ENCODE measurements around the gene ADARB1. TPM values are rescaled to one million over a fixed set of nuclear protein-coding genes. Genes with fewer than 3 reads are reported as not detected.

The ADARB1 gene
- total RNA-seq, 1 experiment from 2014 or later = 12.1 TPM

- DNase-seq = no peak
- CTCF ChIA-PET = no interaction called here
- H3K79me2 ChIP-seq (ENCODE audit: low read depth) = no peaks in the 10 kb centered on the region
These were observed 83.6 kb downstream of the ADARB1 start for GRCh38 chr21:45157932-45158331.

GRCh38 chr21:45158491-45159423 lies 84.4 kb downstream of the ADARB1 start:
- Histone ChIP-seq H3K4me1 (replicated peaks; ENCODE audit: insufficient read depth) (no peaks in the 10 kb centered on the region), H3K27ac (no peak overlapping the region), H3K27me3 (ENCODE audit: insufficient read depth, low read depth) (no peaks in the 10 kb centered on the region), H3K9me3 (ENCODE audit: insufficient read depth, low read depth) (no peaks in the 10 kb centered on the region), H3K36me3 (ENCODE audit: low read depth) (no peaks in the 10 kb centered on the region), H4K20me1 (ENCODE audit: insufficient read depth) (no peaks in the 10 kb centered on the region), H3K4me2 (no peak overlapping the region), H3K79me2 (ENCODE audit: low read depth) (no peaks in the 10 kb centered on the region), H3F3A (ENCODE audit: insufficient read depth, low read depth) (no peaks in the 10 kb centered on the region), H3K9me2 (ENCODE audit: insufficient read depth) (no peaks in the 10 kb centered on the region), H2AFZ (no peak overlapping the region), H3K4me3 (no peak overlapping the region)
- no peak for TF ChIP-seq EZH2 (IDR thresholded peaks at IDR 0.05; ENCODE audit: low read depth)
- no peak for TF ChIP-seq CTCF (conservative IDR thresholded peaks at IDR 0.05)
- POLR2A ChIA-PET (ENCODE audit: unreplicated experiment) = interaction anchor here (0.6 kb wide), 1 partner anchor 508 kb away, joined by 5 read pairs; no protein-coding TSS in a partner anchor
- CTCF ChIA-PET = no interaction called here
- DNase-seq = no peak
- no TSS peak for BruUV-seq (replicated peaks)
- intact Hi-C loops (cut with micrococcal nuclease; ENCODE audit: unreplicated experiment) = no loop called here

More at GRCh38 chr21:45157932-45158331, 83.6 kb downstream of the ADARB1 start:
- no peaks in the 10 kb centered on the region for H3F3A ChIP-seq (ENCODE audit: insufficient read depth, low read depth)
- no peaks in the 10 kb centered on the region for H4K20me1 ChIP-seq (ENCODE audit: insufficient read depth)
- H3K36me3 ChIP-seq (ENCODE audit: low read depth) = no peaks in the 10 kb centered on the region
- no TSS peak for BruUV-seq (replicated peaks)
- intact Hi-C loops (cut with micrococcal nuclease; ENCODE audit: unreplicated experiment) = no loop called here
- POLR2A ChIA-PET (ENCODE audit: unreplicated experiment) = interaction anchor here (0.6 kb wide), 1 partner anchor 507 kb away, joined by 5 read pairs; no protein-coding TSS in a partner anchor
- no peak overlapping the region for H3K4me3 ChIP-seq
- no peak overlapping the region for H2AFZ ChIP-seq
- TF ChIP-seq CTCF (conservative IDR thresholded peaks at IDR 0.05) (no peak), EZH2 (IDR thresholded peaks at IDR 0.05; ENCODE audit: low read depth) (no peak)
- no peaks in the 10 kb centered on the region for H3K9me2 ChIP-seq (ENCODE audit: insufficient read depth)
- no peaks in the 10 kb centered on the region for H3K4me1 ChIP-seq (replicated peaks; ENCODE audit: insufficient read depth)
- no peaks in the 10 kb centered on the region for H3K9me3 ChIP-seq (ENCODE audit: insufficient read depth, low read depth)
- no peak overlapping the region for H3K4me2 ChIP-seq
- no peak overlapping the region for H3K27ac ChIP-seq
- no peaks in the 10 kb centered on the region for H3K27me3 ChIP-seq (ENCODE audit: insufficient read depth, low read depth)

GRCh38 chr21:45160198-45160597 lies 85.8 kb downstream of the ADARB1 start:
- DNase-seq = no peak
- Histone ChIP-seq H4K20me1 (ENCODE audit: insufficient read depth) (no peaks in the 10 kb centered on the region), H3F3A (ENCODE audit: insufficient read depth, low read depth) (no peaks in the 10 kb centered on the region), H3K4me2 (no peak overlapping the region), H3K9me3 (ENCODE audit: insufficient read depth, low read depth) (no peaks in the 10 kb centered on the region), H3K9me2 (ENCODE audit: insufficient read depth) (no peaks in the 10 kb centered on the region), H3K27me3 (ENCODE audit: insufficient read depth, low read depth) (no peaks in the 10 kb centered on the region), H3K4me3 (no peak overlapping the region), H3K79me2 (ENCODE audit: low read depth) (no peaks in the 10 kb centered on the region), H2AFZ (no peak overlapping the region), H3K27ac (no peak overlapping the region), H3K36me3 (ENCODE audit: low read depth) (no peaks in the 10 kb centered on the region), H3K4me1 (replicated peaks; ENCODE audit: insufficient read depth) (no peaks in the 10 kb centered on the region)
- POLR2A ChIA-PET (ENCODE audit: unreplicated experiment) = no interaction called here
- no TSS peak for BruUV-seq (replicated peaks)
- CTCF ChIA-PET = no interaction called here
- intact Hi-C loops (cut with micrococcal nuclease; ENCODE audit: unreplicated experiment) = no loop called here
- TF ChIP-seq CTCF (conservative IDR thresholded peaks at IDR 0.05) = no peak
- TF ChIP-seq EZH2 (IDR thresholded peaks at IDR 0.05; ENCODE audit: low read depth) = no peak
